B cell (primary cell): ENCODE data around the gene DUSP16. TPM values are rescaled to one million over a fixed set of nuclear protein-coding genes. Genes with fewer than 3 reads are reported as not detected.
"Not testable (repeated sequence)": the region's sequence is repeated elsewhere in the genome, so short reads cannot be mapped to it uniquely, and the experiment has no call there.

Experiments
- ATAC-seq: fragments of 200-7000 bp; cut with Tn5 transposase; one replicate; pipeline ENCODE4 v1.10.0; 2021; ENCODE audit warnings: low read depth, mild to moderate bottlenecking, moderate number of reproducible peaks, moderate library complexity
- CTCF ChIA-PET: fragments of 350-600 bp; sonication (Branson Sonifier 250); formaldehyde crosslinking; loops from one replicate; lab custom pipeline; 2021; ENCODE audit warnings: antibody characterized with exemption, inconsistent platforms; lab: Charles Lee
- POLR2A ChIA-PET: fragments of 350-600 bp; sonication (Branson Sonifier 250); formaldehyde crosslinking; loops from one replicate; lab custom pipeline; 2021; ENCODE audit warnings: antibody characterized with exemption; lab: Charles Lee
- DNase-seq: peaks from one replicate; pipeline ENCODE4 v3.0.0; 2013
- H2AFZ ChIP-seq: 2 replicates; pipeline ENCODE4 v1.6.1; 2012; ENCODE audit warnings: mild to moderate bottlenecking, low read depth, low read length; ENCODE audit not compliant: insufficient read depth, poor library complexity, severe bottlenecking
- H3K27ac ChIP-seq, 2 donors: 1 replicate in 1 of 2; 2 replicates in 1 of 2; pipeline ENCODE4 v1.5.1; 2012 to 2013; ENCODE audit warnings: low read length in 2 of 2, mild to moderate bottlenecking in 2 of 2, moderate library complexity in 1 of 2
- H3K27me3 ChIP-seq, 4 experiments: fragments of 200-600 bp in 1 of 4; sonication (generic) in 1 of 4; replicated peaks in 1 of 4; 1 replicate in 2 of 4; 2 replicates in 2 of 4; pipeline versions ENCODE4 v1.6.1 to v1.7.0; 2013 to 2016; ENCODE audit warnings: low read length in 3 of 4, mild to moderate bottlenecking in 2 of 4, mixed read lengths in 1 of 4, moderate library complexity in 1 of 4; ENCODE audit not compliant: insufficient read depth in 4 of 4, control insufficient read depth in 3 of 4; ENCODE audit errors: control extremely low read depth in 1 of 4
- H3K36me3 ChIP-seq, 2 experiments: replicated peaks in 1 of 2; 1 replicate in 1 of 2; 2 replicates in 1 of 2; pipeline versions ENCODE4 v1.6.1 to v1.7.1; 2013; ENCODE audit warnings: low read length in 1 of 2; ENCODE audit not compliant: insufficient read depth in 2 of 2, control insufficient read depth in 1 of 2; ENCODE audit errors: control extremely low read depth in 1 of 2, extremely low read depth in 1 of 2
- H3K4me1 ChIP-seq, 2 donors: fragments of 200-600 bp in 1 of 2; sonication (generic) in 1 of 2; 1 replicate in 1 of 2; 2 replicates in 1 of 2; pipeline versions ENCODE4 v1.5.1 to v1.6.1; 2013 to 2017; ENCODE audit warnings: low read length in 2 of 2; ENCODE audit not compliant: control insufficient read depth in 2 of 2, insufficient read depth in 2 of 2
- H3K4me2 ChIP-seq: replicated peaks from 2 replicates; pipeline ENCODE3; 2012; ENCODE audit warnings: mild to moderate bottlenecking, low read depth, low read length; ENCODE audit not compliant: poor library complexity, severe bottlenecking
- H3K4me3 ChIP-seq, 5 experiments: fragments of 200-600 bp in 1 of 5; sonication (generic) in 1 of 5; 1 replicate in 3 of 5; 2 replicates in 2 of 5; pipeline versions ENCODE4 v1.5.1 to v1.7.0; 2011 to 2016; ENCODE audit warnings: low read length in 4 of 5, mild to moderate bottlenecking in 4 of 5, low read depth in 2 of 5, control low read depth in 1 of 5, moderate library complexity in 1 of 5; ENCODE audit not compliant: insufficient read depth in 1 of 5; ENCODE audit errors: control extremely low read depth in 1 of 5, extremely low read depth in 1 of 5
- H3K79me2 ChIP-seq: fragments of 200-600 bp; sonication (generic); one replicate; pipeline ENCODE4 v1.6.0; 2016; ENCODE audit warnings: low read length; ENCODE audit not compliant: control insufficient read depth, insufficient read depth
- H3K9ac ChIP-seq: fragments of 200-600 bp; sonication (generic); 2 replicates; pipeline ENCODE4 v1.6.1; 2017; ENCODE audit warnings: mild to moderate bottlenecking, low read length, moderate library complexity
- H3K9me3 ChIP-seq, 3 donors: one replicate each; pipeline versions ENCODE4 v1.6.1 to v1.7.1; 2013; ENCODE audit warnings: low read length in 2 of 3; ENCODE audit not compliant: control insufficient read depth in 2 of 3, insufficient read depth in 1 of 3; ENCODE audit errors: control extremely low read depth in 1 of 3
- H4K20me1 ChIP-seq: 2 replicates; pipeline ENCODE4 v1.6.0; 2012; ENCODE audit warnings: mild to moderate bottlenecking, low read length; ENCODE audit not compliant: insufficient read depth, control insufficient read depth, poor library complexity, severe bottlenecking
- H3K27ac Mint-ChIP-seq: one replicate; pipeline ENCODE4 v1.8.0; 2021; ENCODE audit warnings: mixed read lengths
- H3K27me3 Mint-ChIP-seq: one replicate; pipeline ENCODE4 v1.8.0; 2021; ENCODE audit warnings: mixed read lengths
- H3K4me1 Mint-ChIP-seq: one replicate; pipeline ENCODE4 v1.8.0; 2021; ENCODE audit warnings: mixed read lengths
- H3K4me3 Mint-ChIP-seq: one replicate; pipeline ENCODE4 v1.8.0; 2021; ENCODE audit warnings: mixed read lengths
- H3K9me3 Mint-ChIP-seq: one replicate; pipeline ENCODE4 v1.8.0; 2022; ENCODE audit warnings: mixed read lengths; ENCODE audit not compliant: insufficient read depth
- CTCF ChIP-seq: fragments of 200-600 bp; IDR thresholded peaks from one replicate; pipeline ENCODE4 v1.8.0; 2022; ENCODE audit warnings: antibody characterized with exemption, mild to moderate bottlenecking
- EZH2 ChIP-seq: IDR thresholded peaks from 2 replicates; pipeline ENCODE4 v1.6.1; 2012; ENCODE audit warnings: borderline replicate concordance, low read depth, mild to moderate bottlenecking, moderate library complexity, low read length; ENCODE audit not compliant: insufficient read depth, poor library complexity, severe bottlenecking
- WGBS: methylation state at CpG from one replicate; pipeline ENCODE4 v1.1.5; 2013; ENCODE audit warnings: missing lambda C conversion rate; ENCODE audit not compliant: insufficient coverage; 5-methylcytosine and 5-hydroxymethylcytosine counted together
- intact Hi-C: fragments of 100-400 bp; cut with micrococcal nuclease; formaldehyde crosslinking; loops from one replicate; pipeline ENCODE4 v1.10.0; 2022
- polyA plus RNA-seq: library from polyadenylated mRNA; depleted of rRNA; stranded (reverse); fragments of >200 nt; gene quantifications from 2 replicates; pipeline ENCODE4 v1.2.3, GENCODE V29; 2012
- total RNA-seq, 2 donors: library from RNA; stranded (reverse); fragments of 120-200 nt in 1 of 2; gene quantifications; 1 replicate in 1 of 2; 2 replicates in 1 of 2; pipeline versions ENCODE4 v1.2.3 to v1.2.4, GENCODE V29; 2013 to 2022

DUSP16 gene
- total and polyA plus RNA-seq, 2 donors (not counting 1 experiment from before 2014, with no cell fraction given) = 0.37 to 5.6 TPM

GRCh38 chr12:12599750-12600643 is 37.3 kb upstream of the DUSP16 start:
- Histone ChIP-seq H3K9me3 (no peaks in the 10 kb centered on the region), H3K36me3 (no peaks in the 10 kb centered on the region), H3K4me3 (no peak overlapping the region), H3K79me2 (no peaks in the 10 kb centered on the region), H4K20me1 (no peaks in the 10 kb centered on the region), H3K4me1 (no peaks in the 10 kb centered on the region), H2AFZ (no peak overlapping the region), H3K9ac (no peak overlapping the region), H3K27me3 (peaks cover 0 to 5% (median 2%) of the 10 kb centered on the region in 4 experiments), H3K27ac (no peak overlapping the region), H3K4me2 (no peak overlapping the region)
- Mint-ChIP-seq H3K27me3 (peaks cover 12% of the 10 kb centered on the region), H3K9me3 (peaks cover 2% of the 10 kb centered on the region), H3K4me1 (no peaks in the 10 kb centered on the region), H3K27ac (no peak overlapping the region), H3K4me3 (no peak overlapping the region)
- WGBS = 77% methylated on average over 5 of the region's 9 CpGs
- DNase-seq (no peak), ATAC-seq (no peak)
- ChIA-PET CTCF (no interaction called here), POLR2A (no interaction called here)
- TF ChIP-seq CTCF (no peak), EZH2 (no peak)
- intact Hi-C loops = no loop called here

GRCh38 chr12:12598864-12599263 is 36.2 kb upstream of the DUSP16 start:
- Histone ChIP-seq H3K79me2 (no peaks in the 10 kb centered on the region), H3K9me3 (no peaks in the 10 kb centered on the region), H3K27me3 (peaks cover 0 to 5% (median 2%) of the 10 kb centered on the region in 4 experiments), H3K4me3 (no peak overlapping the region), H3K9ac (no peak overlapping the region), H3K4me1 (no peaks in the 10 kb centered on the region), H2AFZ (no peak overlapping the region), H3K36me3 (no peaks in the 10 kb centered on the region), H3K4me2 (no peak overlapping the region), H3K27ac (no peak overlapping the region), H4K20me1 (no peaks in the 10 kb centered on the region)
- H3K9me3 Mint-ChIP-seq = peaks cover 2% of the 10 kb centered on the region
- DNase-seq (no peak), ATAC-seq (no peak)
- no peak overlapping the region for H3K27ac Mint-ChIP-seq
- TF ChIP-seq CTCF (no peak), EZH2 (no peak)
- ChIA-PET POLR2A (no interaction called here), CTCF (no interaction called here)
- intact Hi-C loops = no loop called here
- H3K27me3 Mint-ChIP-seq = peaks cover 12% of the 10 kb centered on the region
- no peak overlapping the region for H3K4me3 Mint-ChIP-seq
- WGBS = 100% methylated on average over 2 of the region's 3 CpGs
- H3K4me1 Mint-ChIP-seq = no peaks in the 10 kb centered on the region

GRCh38 chr12:12596598-12596997 is 33.9 kb upstream of the DUSP16 start:
- H3K79me2 ChIP-seq, H2AFZ ChIP-seq, H3K36me3 ChIP-seq, POLR2A ChIA-PET, H3K27ac ChIP-seq, intact Hi-C loops, H3K27me3 ChIP-seq, CTCF ChIA-PET, H3K4me3 Mint-ChIP-seq, H3K27ac Mint-ChIP-seq, H3K9ac ChIP-seq, H3K4me1 Mint-ChIP-seq, ATAC-seq, H3K9me3 Mint-ChIP-seq, H3K4me2 ChIP-seq, H3K4me1 ChIP-seq, H4K20me1 ChIP-seq, H3K4me3 ChIP-seq, DNase-seq, H3K9me3 ChIP-seq: not testable (repeated sequence)
- WGBS = no CpG with 5 or more reads among the region's 3 CpGs
- peaks cover 12% of the 10 kb centered on the region for H3K27me3 Mint-ChIP-seq
